ENCODE results near the gene NOXO1. TPM values are rescaled to one million over a fixed set of nuclear protein-coding genes. Genes with fewer than 3 reads are reported as not detected.
"Not testable (repeated sequence)": the region's sequence is repeated elsewhere in the genome, so short reads cannot be mapped to it uniquely, and the experiment has no call there.

Gene NOXO1
- total RNA-seq, 1 experiment from 2014 or later = 1.7 TPM

DNA sequence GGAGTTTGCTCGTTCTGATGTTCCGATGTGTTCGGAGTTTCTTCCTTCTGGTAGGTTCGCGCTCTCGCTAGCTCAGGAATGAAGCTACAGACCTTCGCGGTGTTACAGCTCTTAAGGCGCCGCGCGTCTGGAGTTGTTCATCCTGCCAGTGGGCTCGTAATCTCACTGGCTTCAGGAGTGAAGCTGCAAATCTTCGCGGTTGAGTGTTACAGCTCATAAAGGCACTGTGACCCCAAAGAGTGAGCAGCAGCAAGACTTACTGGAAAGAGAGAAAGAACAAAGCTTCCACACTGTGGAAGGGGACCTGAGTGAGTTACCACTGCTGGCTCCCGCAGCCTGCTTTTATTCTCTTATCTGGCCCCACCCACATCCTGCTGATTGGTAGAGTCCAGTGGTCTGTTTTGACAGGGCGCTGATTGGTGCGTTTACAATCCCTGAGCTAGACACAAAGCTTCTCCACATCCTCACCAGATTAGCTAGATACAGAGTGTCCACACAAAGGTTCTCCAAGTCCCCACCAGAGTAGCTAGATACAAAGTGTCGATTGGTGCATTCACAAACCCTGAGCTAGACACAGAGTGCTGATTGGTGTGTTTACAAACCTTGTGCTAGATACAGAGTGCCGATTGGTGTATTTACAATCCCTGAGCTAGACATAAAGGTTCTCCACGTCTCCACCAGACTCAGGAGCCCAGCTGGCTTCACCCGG lies 23.7 kb downstream of the NOXO1 start:
- H3K14ac ChIP-seq (ENCODE audit: insufficient read depth, low read length); H3K4me1 ChIP-seq (ENCODE audit: insufficient read depth, low read length); H2BK15ac ChIP-seq (ENCODE audit: low read depth, low read length); H4K8ac ChIP-seq (replicated peaks; ENCODE audit: insufficient read length, low read depth, low read length); H3K23me2 ChIP-seq (ENCODE audit: insufficient read length, low read depth, low read length, poor library complexity, severe bottlenecking); H3K79me1 ChIP-seq (ENCODE audit: insufficient read depth, low read depth, low read length, poor library complexity, severe bottlenecking); H3K9me3 Mint-ChIP-seq; H3K27ac ChIP-seq (ENCODE audit: insufficient read length, low read depth, low read length); H3T11ph ChIP-seq (ENCODE audit: low read length); H3K27me3 ChIP-seq (ENCODE audit: insufficient read depth, low read length); H3K79me2 ChIP-seq (ENCODE audit: insufficient read depth, low read length); H3K18ac ChIP-seq (ENCODE audit: insufficient read length, low read depth, low read length); H4K5ac ChIP-seq (ENCODE audit: insufficient read length, low read depth, low read length); H3K4me2 ChIP-seq (ENCODE audit: insufficient read depth, insufficient read length, low read length); H4K20me1 ChIP-seq (ENCODE audit: control insufficient read depth, insufficient read depth, insufficient read length); H3K56ac ChIP-seq (ENCODE audit: insufficient read length, low read depth, low read length); H2AFZ ChIP-seq (ENCODE audit: low read length); H2BK5ac ChIP-seq (ENCODE audit: insufficient read length, low read length); DNase-seq; H3K27ac Mint-ChIP-seq; H3K9ac ChIP-seq (ENCODE audit: extremely low read depth, insufficient read length, low read length); H2BK120ac ChIP-seq (ENCODE audit: low read depth, low read length, poor library complexity, severe bottlenecking); H3K23ac ChIP-seq (ENCODE audit: insufficient read length, low read depth, low read length); H3K4ac ChIP-seq (ENCODE audit: low read depth, low read length); H4K91ac ChIP-seq (ENCODE audit: insufficient read length, low read depth, low read length); H2BK12ac ChIP-seq (ENCODE audit: insufficient read length, low read depth, low read length); H2AK5ac ChIP-seq (ENCODE audit: insufficient read length, low read length); H2BK20ac ChIP-seq (ENCODE audit: low read depth, low read length, poor library complexity, severe bottlenecking); H3K9me3 ChIP-seq (ENCODE audit: control insufficient read depth, low read depth, low read length): not testable (repeated sequence)
- peaks cover 24 to 30% of the 10 kb centered on the region in 2 experiments for H3K4me1 Mint-ChIP-seq
- H3K4me3 Mint-ChIP-seq = peak overlapping the region in 1 of 2 experiments; percentile 29; a peak in 1 of 5 replicates
- peaks cover 24% of the 10 kb centered on the region for H3K27me3 Mint-ChIP-seq (ENCODE audit: low read depth)
- WGBS (ENCODE audit: extremely low coverage, insufficient read length, low lambda C conversion rate) = no CpG with 5 or more reads among the region's 22 CpGs
- H3K36me3 Mint-ChIP-seq (ENCODE audit: insufficient read depth in 1 of 3, low read depth in 3 of 3) = peaks cover 10 to 20% (median 16%) of the 10 kb centered on the region in 3 experiments

Measured in H9 (cell line).